CD4-positive, alpha-beta T cell treated with Interleukin-2 at 100 ng/mL for 4 hours (primary cell): Measurements from ENCODE around the gene JAG1.

Experiments used
- DNase-seq: peaks from one replicate; pipeline ENCODE4 v3.0.0-alpha.2; 2020; ENCODE audit warnings: low spot score

JAG1 gene

DNA sequence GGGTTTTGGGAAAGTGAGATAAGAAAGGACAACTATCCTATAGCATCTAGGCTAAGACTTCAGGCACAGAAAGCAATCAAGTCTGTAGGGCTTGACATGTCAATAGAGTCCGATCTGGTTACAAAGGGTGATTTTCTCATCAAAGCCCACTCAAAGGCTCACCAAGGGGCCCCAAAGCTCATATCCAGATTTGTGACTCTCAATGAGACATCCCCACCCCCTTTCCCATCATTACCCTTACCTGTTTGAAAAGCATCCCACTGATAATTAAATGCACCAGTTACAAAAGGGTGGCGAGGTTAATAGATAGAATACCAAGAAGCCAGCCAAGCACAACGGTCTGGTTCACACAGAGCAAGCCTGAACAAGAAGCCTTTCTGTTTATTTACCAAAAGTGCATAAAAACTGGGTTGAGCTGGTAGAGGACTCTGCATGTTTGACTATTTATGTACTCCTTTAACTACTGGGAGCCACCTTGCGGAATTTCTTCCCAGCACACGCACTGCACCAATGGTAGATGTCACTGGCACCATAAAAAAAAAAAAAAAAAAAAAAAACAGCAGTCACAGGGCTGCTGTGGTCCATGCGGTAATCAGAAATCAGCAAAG is 6.1 kb downstream of the JAG1 start:
- no peak for DNase-seq

DNA sequence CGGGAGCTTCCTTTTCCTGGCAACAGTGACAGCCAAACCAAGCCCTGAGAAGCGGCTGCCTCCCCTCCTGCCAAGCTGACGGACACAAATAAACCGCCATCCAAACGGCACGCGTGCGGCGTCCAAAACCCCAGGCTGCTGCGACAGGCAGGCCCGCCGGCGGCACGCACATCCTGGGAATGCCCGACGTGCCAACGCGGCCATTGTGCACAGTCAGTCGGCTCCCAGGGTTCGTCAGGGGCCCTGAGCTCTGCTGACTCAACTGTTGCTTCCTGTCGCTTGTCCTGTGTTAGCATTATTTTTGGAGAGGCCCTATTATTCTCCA is 6.8 kb downstream of the JAG1 start:
- DNase-seq: no peak

DNA sequence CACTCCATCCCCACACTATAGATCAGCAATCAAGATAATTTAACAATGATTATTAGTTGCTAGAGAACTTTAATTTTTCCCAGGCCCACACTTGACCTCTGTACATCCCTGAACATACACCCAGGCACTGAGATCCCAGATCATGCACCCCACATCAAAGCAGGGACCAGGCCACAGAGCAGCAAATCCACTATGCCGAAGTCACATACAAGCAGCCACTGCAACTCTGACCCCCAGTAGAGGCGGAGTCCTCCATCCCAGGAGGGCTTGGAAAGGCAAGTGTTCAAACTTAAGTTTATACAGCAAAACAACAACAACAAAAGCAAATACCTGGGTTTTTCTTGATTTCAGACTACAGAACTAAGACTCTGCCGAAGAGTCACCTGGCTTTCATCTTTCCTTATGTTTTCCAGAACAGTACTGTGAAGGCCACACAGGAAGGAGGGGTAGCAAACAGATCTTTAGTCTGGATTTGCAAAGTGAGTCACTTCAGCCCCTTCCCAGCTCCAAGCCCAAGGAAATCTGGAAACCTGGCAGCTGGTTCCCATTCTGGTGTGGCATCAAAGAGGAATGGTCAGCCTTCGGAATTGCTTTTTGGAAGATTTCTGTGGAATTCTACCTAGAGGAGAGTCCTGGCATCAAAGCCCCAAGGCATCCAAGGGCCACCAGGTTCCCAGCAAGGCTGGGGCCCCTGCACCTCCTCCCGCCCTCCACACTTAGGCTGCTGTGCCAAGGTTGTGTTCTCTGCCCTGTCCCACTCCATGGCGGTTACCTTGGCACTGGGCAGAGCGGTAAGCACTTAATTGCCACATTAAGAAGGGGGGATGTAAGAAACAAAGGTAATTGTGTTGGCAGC is 7.3 kb downstream of the JAG1 start:
- DNase-seq: no peak

DNA sequence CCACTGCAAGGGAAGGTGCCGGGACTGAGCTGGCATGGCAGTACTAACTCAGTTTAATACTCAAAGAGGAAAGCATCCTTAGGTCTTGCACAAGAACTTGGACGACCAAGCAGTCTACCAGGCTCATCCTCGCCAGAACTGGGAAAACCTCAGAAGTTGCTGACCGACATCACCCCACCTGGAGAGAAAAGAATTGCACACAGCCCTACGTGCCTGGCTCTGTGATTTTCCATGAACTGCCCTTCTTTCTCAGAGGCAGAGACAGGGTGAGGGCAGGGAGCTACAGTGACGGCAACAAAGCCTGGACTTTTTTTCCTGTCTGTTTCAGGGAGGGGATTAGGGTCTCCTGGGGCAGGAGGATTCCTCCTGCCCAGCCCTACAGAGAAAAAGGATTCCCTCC is 8.0 kb downstream of the JAG1 start:
- no peak for DNase-seq

DNA sequence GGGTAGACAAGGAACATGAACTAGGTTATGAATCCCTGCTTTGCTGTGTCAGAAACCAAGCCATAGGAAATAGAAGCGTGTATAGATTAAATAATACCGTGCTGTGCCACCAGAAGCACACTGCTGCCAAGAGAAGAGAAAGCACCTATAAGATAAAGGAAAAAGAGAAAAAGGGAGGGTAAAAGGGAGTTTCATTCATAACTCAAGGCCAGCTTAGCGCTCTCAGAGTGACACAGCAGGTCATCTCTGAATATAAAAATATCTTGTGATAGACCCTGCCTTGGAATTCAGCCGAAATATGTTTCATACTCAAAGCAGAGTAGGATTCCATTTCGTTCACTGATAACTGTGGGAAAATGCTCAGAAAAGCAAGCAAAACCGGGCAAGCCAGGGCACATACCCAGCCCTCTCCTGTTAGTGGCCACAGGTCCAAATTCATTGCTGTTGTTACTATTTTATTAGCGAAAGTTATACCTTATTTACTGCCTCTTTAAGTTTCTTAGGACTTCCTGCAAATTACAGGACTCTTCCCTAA is 8.7 kb downstream of the JAG1 start:
- no peak for DNase-seq

DNA sequence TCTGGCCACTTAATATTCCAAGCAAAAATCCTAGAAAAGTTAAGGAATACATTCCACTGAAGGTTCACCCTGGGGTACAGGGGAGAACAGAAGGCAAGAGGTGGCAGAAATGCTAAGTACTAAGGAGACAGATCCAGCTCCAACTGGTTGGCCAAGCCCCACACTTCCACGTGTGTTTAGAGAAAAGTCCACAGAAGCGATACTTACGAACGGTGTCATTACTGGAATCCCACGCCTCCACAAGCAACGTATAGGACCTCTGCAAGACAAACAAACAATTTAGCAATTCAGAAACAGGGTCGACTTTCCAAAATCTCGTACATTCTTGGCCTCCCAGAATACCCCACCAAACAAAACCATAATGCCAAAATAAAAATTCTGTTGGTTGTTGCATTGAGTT is 10.0 kb downstream of the JAG1 start:
- no peak for DNase-seq

DNA sequence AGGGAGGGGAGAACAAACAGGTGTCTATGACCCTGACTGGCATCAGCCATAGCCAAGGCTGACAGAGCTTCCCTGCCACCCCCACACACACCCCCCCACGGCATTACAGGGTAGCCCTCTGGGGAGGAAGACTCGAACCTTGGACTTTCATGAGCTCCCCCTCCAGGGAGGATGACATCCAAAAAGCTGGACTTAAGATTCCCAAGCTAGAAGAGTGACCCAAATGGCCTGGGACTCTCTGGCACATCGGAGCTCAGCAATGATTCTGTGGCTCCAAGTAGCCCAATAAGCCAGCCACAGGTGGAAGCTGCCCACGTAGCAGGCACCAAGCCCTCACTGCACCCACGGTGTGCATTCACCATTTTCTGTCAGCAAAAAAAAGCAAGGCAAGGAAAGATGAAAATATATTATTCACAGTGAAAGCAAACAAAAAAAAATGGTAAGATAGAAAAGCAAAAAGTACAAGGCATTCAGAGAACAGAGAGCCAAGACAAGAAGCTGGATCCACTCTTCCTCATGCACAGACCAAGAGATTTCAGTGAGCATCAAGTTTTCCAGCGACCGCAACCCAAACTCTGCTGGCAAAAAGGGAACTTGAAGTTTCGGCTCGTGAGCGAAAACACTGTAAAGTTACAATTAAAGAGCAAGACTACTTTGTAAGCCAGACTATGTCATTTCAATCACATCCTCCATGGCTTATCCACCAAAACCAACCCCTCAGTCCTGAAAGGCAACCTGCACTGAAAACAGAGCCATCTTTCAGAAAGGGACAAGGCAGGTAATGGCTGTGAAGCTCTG is 10.9 kb downstream of the JAG1 start:
- no peak for DNase-seq

DNA sequence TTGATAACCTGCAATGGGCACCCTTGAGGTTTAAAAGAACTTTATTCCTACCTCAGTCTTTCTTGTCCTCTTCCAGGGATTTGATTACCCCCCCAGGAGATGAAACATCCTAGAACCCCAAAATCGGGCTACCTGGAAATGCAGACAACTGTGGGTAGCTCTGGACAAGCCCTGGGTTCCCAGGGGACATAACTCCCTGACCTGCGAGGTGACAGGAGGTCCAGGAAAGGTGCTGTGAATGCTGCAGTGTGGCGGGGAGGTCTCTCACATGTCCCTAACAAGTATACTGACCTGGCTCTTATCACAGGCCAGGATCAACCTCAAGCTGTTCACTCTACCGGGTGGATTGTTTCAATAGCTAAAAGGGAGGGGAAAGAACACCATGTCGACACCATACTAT is 11.6 kb downstream of the JAG1 start:
- DNase-seq: no peak

DNA sequence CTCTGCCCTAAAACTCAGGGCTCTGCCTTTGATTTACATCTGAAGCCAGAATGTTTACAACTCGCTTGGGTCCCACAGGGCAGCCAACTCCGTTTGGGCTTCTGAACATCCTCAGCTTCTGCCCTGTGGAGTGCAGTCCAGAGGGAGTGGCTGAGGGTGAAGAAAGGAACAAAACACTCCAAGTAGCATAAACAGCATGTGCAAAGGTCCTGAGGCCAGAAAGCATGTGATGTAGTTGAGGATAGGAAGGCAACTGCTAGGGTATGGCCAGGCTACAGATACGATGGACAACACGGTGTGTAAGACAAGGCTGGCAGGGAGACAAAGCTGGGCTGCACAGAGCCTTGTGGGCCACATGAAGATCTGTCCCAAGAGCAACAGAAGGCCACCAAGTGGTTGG is 12.5 kb downstream of the JAG1 start:
- no peak for DNase-seq

DNA sequence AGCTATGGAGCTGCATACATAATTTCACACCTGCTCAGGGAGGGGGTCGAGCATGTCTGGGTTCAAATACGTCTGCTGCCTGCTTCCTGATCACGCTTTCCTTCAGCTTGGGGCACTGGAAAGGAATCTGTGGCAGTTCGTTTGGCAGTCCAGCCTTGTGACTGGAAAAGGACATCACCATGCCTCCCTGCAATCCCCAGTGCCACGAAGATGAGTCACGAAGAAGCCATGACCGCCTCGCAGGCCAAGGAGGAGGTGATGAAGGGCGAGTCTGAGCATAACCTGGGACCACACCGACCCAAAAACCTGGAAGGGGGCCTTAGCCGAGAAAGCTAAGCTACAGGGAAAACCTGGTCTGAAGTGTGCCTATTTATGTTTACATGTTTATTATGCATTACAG is 13.1 kb downstream of the JAG1 start:
- DNase-seq: no peak

DNA sequence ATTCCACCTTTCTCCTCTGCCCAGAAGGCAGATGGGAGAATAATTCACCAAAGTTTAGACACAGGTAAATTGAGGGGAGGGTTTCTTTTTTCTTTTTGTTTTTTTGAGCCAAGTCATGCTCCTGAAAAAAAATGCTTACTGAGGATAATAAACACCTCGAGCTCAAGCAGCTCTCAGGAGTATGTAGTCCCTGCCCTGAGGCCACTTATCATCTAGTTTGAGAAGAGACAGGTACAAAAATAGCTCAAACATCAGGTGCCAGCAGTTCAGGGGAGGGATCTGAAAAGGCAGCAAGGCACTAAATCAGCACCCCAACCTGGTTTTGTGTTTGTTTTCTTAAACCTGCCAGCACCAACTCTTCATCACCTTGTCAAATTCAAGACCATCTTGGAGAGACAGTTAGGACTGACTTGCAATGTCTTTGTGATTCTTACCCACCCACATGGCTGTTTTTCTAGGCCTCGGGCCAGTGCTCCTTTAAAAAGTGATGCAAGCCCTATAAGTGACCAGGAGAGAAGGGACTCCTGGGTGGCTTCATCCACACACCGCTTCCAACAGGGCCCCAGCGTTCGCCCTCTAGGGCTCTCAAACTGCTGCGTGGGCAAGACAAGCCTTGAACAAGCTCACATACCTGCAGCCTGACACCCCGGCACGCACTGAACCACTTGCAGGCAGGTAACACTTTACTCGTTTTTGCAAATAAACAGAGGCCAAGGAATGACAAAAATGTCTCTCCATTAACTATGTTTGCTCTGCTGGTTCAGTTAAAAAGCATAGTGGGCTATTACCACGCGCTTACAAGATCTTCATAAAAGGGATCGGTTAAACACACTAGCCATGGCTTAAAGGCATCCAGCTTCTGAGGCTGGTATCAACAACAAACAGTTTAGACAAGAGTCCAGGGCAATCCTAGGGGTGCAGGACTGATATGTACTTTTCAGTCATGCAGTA is 13.9 kb downstream of the JAG1 start:
- no peak for DNase-seq

DNA sequence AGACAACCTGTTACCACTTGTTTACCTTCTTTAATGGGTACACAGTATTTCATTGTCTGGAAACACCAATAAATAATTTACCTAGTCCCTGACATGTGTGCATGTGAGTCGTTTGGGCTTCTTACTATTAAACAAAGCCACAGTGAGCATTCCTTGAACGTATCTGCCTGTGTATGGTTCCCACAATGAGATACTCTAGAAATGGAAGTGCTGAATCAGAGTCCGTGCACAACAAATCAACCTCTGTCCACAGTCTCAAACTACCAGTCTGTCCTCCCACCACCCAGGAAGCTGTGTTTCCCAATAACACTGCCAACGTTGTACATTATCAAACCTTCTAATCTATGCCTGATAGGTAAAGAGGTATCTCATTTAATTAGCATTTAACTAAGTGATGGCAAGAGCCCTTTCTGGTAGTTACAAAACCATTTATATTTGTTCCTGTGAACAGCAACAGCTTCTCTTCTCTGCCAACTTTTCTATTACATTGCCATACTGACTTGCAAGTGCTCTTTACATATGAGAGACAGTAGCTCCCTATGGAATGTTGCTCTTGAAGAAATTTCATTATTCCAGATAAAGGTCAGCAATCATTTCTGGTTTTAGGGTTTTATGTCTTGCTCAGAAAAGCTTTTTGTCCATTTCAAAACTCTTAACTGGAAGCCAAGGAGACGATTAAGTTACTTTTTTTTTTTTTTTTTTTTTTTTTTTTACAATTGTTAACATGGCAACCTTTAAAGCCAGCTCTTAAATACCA is 14.7 kb downstream of the JAG1 start:
- no peak for DNase-seq

DNA sequence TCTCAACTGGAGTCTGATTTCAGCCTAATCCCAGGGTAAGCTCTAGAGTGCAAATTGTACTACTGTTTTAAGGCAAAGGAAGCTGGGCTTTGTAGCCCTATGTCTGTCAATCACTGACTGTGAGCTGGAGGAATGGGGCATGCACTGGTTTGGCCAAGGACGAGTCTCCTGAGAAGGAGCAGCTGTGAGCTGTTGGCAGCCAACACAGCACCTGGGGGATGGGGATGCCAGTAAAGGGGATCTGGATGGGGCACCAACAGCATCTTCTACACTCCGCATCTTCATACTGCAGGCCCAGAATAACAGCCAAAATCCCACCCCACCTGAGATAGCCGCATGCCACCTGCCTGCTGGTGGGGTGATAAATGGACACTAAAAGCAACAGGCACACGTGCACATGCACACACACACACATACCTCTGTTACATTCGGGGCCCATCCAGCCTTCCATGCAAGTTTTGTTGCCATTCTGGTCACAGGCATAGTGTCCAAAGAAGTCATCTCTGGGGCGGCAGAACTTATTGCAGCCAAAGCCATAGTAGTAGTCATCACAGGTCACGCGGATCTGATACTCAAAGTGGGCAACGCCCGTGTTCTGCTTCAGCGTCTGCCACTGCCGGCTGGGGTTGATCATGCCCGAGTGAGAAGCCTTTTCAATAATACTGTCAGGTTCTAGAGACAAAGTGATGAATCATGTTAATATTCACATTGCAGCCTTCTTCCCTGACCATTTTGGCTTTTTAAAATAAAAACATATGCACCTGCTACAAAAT is 15.6 kb downstream of the JAG1 start:
- DNase-seq: no peak

DNA sequence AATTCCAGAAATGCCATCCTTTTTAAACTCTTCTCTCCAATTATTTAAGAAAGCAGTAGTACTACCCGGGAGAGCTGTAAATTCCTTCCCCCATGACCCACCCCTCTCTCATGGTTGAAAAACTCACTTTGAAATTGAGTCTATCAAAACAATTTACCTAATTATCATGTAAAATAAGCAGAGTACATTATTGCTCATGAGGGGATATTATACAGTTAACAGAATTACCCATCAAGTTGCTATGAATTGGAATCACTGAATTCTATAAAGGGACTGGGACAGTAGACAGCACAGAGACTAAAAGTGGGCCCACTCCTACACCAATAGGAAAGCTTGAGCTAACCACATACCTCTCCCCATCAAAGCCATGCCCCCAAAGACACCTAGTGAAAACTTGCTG is 16.3 kb downstream of the JAG1 start:
- no peak for DNase-seq

DNA sequence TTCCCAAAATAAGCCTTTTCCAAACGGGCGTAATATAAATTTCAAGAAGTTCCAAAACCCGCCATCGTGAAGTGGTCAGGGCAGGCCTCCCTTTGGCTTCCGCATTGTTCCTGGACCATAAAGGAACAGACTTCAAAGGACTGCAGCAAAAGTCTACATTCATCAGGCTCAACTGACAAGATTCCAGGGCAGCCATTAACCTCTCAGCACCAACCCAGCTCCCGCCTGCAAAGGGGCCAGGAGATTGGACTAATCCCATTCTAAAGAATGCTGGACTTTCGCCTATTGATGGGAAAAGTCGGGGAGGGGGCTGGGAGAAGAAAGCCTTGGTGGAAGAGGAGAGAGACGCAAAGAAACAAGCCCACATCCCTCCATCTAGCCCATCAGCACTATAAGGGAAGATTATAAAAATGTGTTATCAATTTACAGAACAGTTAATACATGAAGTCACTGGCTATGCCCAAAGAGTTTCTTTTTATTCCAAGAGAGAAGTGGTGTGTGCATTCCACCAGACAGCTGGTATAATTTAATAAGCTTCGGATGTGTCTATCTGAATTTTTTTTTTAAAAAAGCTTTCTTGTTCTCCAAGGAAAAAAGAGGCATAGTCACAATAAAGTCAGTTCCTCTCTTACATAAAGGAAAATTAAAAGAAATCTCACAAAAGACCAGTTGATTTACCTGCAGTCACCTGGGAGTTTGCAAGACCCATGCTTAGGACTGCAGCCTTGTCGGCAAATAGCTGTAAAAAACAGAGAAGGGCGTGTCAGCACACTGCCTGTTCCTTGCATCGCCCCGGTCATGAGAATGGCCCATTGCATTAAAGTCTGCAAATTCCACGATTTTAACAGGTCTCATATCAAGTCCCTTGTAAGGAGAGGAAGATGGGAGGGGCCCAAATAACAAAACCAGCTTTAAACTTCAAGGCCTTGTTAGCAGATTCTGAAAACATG is 17.8 kb downstream of the JAG1 start:
- DNase-seq: no peak

DNA sequence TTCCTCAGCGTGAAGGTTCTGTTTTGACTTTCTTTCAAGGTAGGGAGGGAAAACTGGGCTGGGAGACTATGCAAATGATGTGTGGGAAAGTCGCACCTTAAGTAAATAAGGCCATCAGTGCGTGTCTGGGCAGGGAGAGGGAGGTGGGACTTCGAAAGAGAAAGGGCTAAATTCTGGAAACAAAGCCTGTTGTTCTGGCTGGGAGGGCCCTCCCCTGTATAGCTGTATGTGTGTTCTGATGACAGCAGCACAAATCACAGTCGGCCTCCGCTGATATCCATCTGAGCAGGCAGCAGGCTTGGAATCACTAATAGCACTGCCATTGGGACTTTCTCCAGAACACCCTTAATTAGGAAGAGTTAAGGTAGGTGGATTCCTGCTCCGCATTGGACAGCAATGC is 19.2 kb downstream of the JAG1 start:
- DNase-seq: no peak

DNA sequence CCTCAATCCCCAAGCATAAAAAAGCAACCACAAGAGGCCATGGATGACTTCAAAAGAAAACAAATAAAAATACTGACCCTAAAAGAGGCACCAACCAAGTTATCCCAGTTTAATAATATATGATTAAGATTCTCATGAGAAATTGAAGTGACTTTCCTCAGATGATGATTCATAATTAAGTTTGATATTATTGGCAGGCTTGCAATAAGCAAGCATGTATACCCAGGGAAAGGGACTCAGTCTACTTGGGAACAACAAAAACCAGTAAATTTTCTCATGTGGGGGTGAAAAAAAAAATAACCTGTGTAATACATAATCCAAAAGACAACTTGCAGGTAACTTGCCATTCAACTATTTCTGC is 19.6 kb downstream of the JAG1 start:
- no peak for DNase-seq

DNA sequence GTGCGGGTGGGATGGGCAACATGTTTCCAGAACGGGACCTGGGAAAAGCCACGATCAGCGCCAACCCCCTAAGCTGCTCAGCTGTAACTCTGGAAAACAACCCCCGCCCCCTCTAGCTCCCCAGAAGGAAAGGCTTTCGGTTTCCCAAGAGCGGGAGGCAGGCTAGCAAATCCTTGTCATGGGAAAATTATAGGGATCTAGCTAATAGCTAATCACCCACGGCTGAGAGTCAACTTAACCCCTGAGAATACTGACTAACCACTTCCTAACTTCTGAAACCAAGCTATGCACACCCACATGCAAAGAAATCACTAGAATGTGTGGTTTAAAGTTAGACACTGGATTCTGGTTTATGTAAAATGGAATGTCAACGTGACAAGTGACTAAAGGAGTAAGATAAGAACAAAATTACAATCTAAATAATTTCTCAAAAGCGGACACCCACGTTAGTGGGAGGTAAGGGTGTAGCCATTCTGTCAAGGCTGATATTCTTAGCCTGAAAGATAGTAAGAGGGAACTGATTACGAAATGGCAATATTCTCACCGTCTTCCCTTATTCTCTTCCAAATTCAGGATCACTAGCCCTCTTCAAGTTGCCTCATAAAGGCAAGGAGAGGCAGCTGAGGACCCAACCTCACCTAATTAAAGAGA is 20.1 kb downstream of the JAG1 start:
- DNase-seq: no peak
